Right lobe of liver (tissue), 6 donors: ENCODE results near the gene TIMP3. TPM values are rescaled to one million over a fixed set of nuclear protein-coding genes. Genes with fewer than 3 reads are reported as not detected.

Source experiments
- ATAC-seq, 4 donors: fragments of 200-7000 bp; cut with Tn5 transposase; one replicate each; pipeline ENCODE4 v1.9.1; 2020; ENCODE audit warnings: mild to moderate bottlenecking in 4 of 4, moderate library complexity in 4 of 4
- DNase-seq, 3 donors: peaks; one replicate each; pipeline ENCODE4 v3.0.0-alpha.2; 2020
- H3K27ac ChIP-seq, 3 donors: fragments of 200-600 bp; one replicate each; pipeline ENCODE4 v1.8.0; 2022
- H3K27me3 ChIP-seq, 2 donors: fragments of 200-600 bp; one replicate each; pipeline ENCODE4 v1.8.0; 2022
- H3K36me3 ChIP-seq, 4 donors: fragments of 200-600 bp; sonication (generic) in 1 of 4; one replicate each; pipeline versions ENCODE4 v1.5.1 to v1.8.0; 2017 to 2022; ENCODE audit warnings: control low read depth in 1 of 4
- H3K4me1 ChIP-seq, 4 donors: fragments of 200-600 bp; sonication (generic) in 1 of 4; one replicate each; pipeline versions ENCODE4 v1.5.1 to v1.8.0; 2017 to 2022; ENCODE audit warnings: control low read depth in 1 of 4
- H3K4me3 ChIP-seq, 3 donors: fragments of 200-600 bp; one replicate each; pipeline ENCODE4 v1.8.0; 2022
- H3K9me3 ChIP-seq, 4 donors: fragments of 200-600 bp; sonication (generic) in 1 of 4; one replicate each; pipeline versions ENCODE4 v1.5.1 to v1.8.0; 2017 to 2022; ENCODE audit warnings: control low read depth in 1 of 4
- CTCF ChIP-seq, 4 donors: fragments of 200-600 bp in 3 of 4; fragments of 450-650 bp in 1 of 4; IDR thresholded peaks; one replicate each; pipeline versions ENCODE4 v1.5.1 to v1.8.0; 2016 to 2022; ENCODE audit warnings: antibody characterized with exemption in 4 of 4, mild to moderate bottlenecking in 2 of 4
- POLR2A ChIP-seq: fragments of 450-650 bp; IDR thresholded peaks from one replicate; pipeline ENCODE4 v1.6.1; 2017; ENCODE audit warnings: antibody characterized with exemption, mild to moderate bottlenecking
- WGBS: methylation state at CpG from one replicate; pipeline ENCODE4 v1.1.6; 2018; ENCODE audit warnings: low coverage, low lambda C conversion rate; ENCODE audit not compliant: insufficient coverage; ENCODE audit errors: missing lambda C conversion rate; 5-methylcytosine and 5-hydroxymethylcytosine counted together
- intact Hi-C, 2 donors: fragments of 100-400 bp; cut with DNase I; formaldehyde crosslinking; loops; one replicate each; pipeline versions ENCODE4 v1.11.2 to v1.14.1; 2022
- total RNA-seq, 6 experiments: library from RNA; depleted of rRNA in 2 of 6; stranded (reverse); fragments of >200 nt in 2 of 6; fragmentation: NEBNext Ultra II Directional in 3 of 6; extraction: Animal tissue kit (Norgen Biotek cat#: 25700) in 3 of 6; gene quantifications; one replicate each; pipeline versions ENCODE4 v1.1.0 to v1.2.4, GENCODE V29; 2016 to 2023
- donor health status: DM: no; HTN: yes; CAD: no.
- donor health status: DM: no; HTN: no; CAD: no.
- donor health status: DM: no; HTN: no; CAD: no.
- donor health status: DM: no; HTN: yes; CAD: no.
- donor health status: DM: no; HTN: yes; CAD: no.

Gene TIMP3
- total RNA-seq, 6 experiments from 2014 or later: 21.9 to 58.6 (median 52.7) TPM

GRCh38 chr22:32817137-32817730 is 15.7 kb downstream of the TIMP3 start:
- DNase-seq (no peak), ATAC-seq (no peak)
- H3K27me3 ChIP-seq: no peaks in the 10 kb centered on the region
- H3K4me1 ChIP-seq: peaks cover 0 to 5% (median 0%) of the 10 kb centered on the region in 4 donors
- WGBS: no CpG with 5 or more reads among the region's 1 CpG
- no peaks in the 10 kb centered on the region for H3K36me3 ChIP-seq
- no peaks in the 10 kb centered on the region for H3K9me3 ChIP-seq
- TF ChIP-seq CTCF (IDR thresholded peaks at IDR 0.05): no peak
- TF ChIP-seq POLR2A: no peak
- no peak overlapping the region for H3K4me3 ChIP-seq
- intact Hi-C loops: no loop called here
- H3K27ac ChIP-seq: no peak overlapping the region

- TF ChIP-seq CTCF (IDR thresholded peaks at IDR 0.05) (no peak), POLR2A (no peak)
- peak; percentile 2 to 36 (median 16) for ATAC-seq
- no peak for DNase-seq
- Histone ChIP-seq H3K27me3 (no peaks in the 10 kb centered on the region), H3K4me1 (peaks cover 0 to 5% (median 0%) of the 10 kb centered on the region in 4 donors), H3K4me3 (no peak overlapping the region), H3K27ac (no peak overlapping the region), H3K36me3 (no peaks in the 10 kb centered on the region), H3K9me3 (no peaks in the 10 kb centered on the region)
- intact Hi-C loops: no loop called here
- WGBS: 65% methylated on average over 8 of the region's 12 CpGs
Measured at GRCh38 chr22:32818446-32819115, 17.1 kb downstream of the TIMP3 start.

GRCh38 chr22:32819120-32819519 is 17.6 kb downstream of the TIMP3 start:
- no peaks in the 10 kb centered on the region for H3K36me3 ChIP-seq
- peaks cover 0 to 5% (median 0%) of the 10 kb centered on the region in 4 donors for H3K4me1 ChIP-seq
- H3K9me3 ChIP-seq: no peaks in the 10 kb centered on the region
- H3K27me3 ChIP-seq: no peaks in the 10 kb centered on the region
- ATAC-seq: no peak
- no peak overlapping the region for H3K4me3 ChIP-seq
- H3K27ac ChIP-seq: no peak overlapping the region
- no peak for TF ChIP-seq CTCF (IDR thresholded peaks at IDR 0.05)
- TF ChIP-seq POLR2A: no peak
- WGBS: 91% methylated on average over 6 of the region's 7 CpGs
- intact Hi-C loops: no loop called here
- no peak for DNase-seq

GRCh38 chr22:32820131-32821119 is 18.9 kb downstream of the TIMP3 start:
- Histone ChIP-seq H3K4me3 (no peak overlapping the region), H3K27me3 (no peaks in the 10 kb centered on the region), H3K9me3 (no peaks in the 10 kb centered on the region), H3K27ac (no peak overlapping the region), H3K4me1 (peaks cover 0 to 5% (median 0%) of the 10 kb centered on the region in 4 donors), H3K36me3 (no peaks in the 10 kb centered on the region)
- no peak for TF ChIP-seq CTCF (IDR thresholded peaks at IDR 0.05)
- WGBS: 75% methylated on average over 8 of the region's 13 CpGs
- DNase-seq (no peak), ATAC-seq (no peak)
- intact Hi-C loops: no loop called here
